Smooth muscle cell of the coronary artery (primary cell): ENCODE measurements around the gene ZPLD1. TPM values are rescaled to one million over a fixed set of nuclear protein-coding genes. Genes with fewer than 3 reads are reported as not detected.

ENCODE experiments used
- total RNA-seq: library from RNA; depleted of rRNA; stranded (reverse); fragments of >200 nt; gene quantifications from 2 replicates; pipeline ENCODE4 v1.2.3, GENCODE V29; 2014; ENCODE audit warnings: low replicate concordance

ZPLD1 gene
- total RNA-seq: 0.38 TPM in 1 of 2 replicates, not detected in the other

DNA sequence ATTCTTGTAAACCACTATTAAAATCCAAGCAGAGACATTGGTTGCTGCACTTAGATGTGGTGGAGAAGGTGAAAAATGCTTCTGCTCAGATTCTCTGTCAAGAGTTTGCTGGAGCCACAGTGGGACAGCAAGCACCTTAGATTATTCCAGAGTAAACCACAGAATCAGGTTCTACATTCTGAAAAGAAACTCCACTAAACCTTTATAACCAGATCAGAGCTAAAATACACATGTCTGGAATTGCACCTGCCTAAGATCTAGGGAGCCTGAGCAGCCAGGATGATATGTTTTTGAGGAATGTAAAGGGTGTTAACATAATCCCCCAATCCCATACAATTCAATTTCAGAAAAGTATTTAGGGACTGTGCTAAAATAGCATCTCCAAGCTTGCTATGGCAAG lies at the start of gene ZPLD1:
TSS of gene ZPLD1 (plus strand) at position 301 of the 400 bp plus-strand sequence. CDS start 3,473 bp downstream, outside the sequence.

